Uterus (tissue), 2 donors: Measurements from ENCODE around the gene MICAL1.

ENCODE experiments used
- POLR2A ChIP-seq, 2 donors: fragments of 450-650 bp; IDR thresholded peaks; one replicate each; pipeline ENCODE4 v1.6.1; 2016; ENCODE audit warnings: antibody characterized with exemption in 2 of 2, mild to moderate bottlenecking in 1 of 2, moderate library complexity in 1 of 2
- TF ChIP-seq, protein P1 (sequence below), 4 experiments: fragments of 200-600 bp in 2 of 4; fragments of 450-650 bp in 2 of 4; sonication (generic) in 2 of 4; IDR thresholded peaks; one replicate each; pipeline ENCODE4 v1.5.1; 2016 to 2019; ENCODE audit warnings: antibody characterized with exemption in 4 of 4, mild to moderate bottlenecking in 2 of 4, moderate library complexity in 1 of 4

GRCh38 chr6:109436041-109436440 is 19.5 kb downstream of the MICAL1 start:
- TF ChIP-seq POLR2A (IDR thresholded peaks at IDR 0.05), result no peak
- TF ChIP-seq, protein P1, sequence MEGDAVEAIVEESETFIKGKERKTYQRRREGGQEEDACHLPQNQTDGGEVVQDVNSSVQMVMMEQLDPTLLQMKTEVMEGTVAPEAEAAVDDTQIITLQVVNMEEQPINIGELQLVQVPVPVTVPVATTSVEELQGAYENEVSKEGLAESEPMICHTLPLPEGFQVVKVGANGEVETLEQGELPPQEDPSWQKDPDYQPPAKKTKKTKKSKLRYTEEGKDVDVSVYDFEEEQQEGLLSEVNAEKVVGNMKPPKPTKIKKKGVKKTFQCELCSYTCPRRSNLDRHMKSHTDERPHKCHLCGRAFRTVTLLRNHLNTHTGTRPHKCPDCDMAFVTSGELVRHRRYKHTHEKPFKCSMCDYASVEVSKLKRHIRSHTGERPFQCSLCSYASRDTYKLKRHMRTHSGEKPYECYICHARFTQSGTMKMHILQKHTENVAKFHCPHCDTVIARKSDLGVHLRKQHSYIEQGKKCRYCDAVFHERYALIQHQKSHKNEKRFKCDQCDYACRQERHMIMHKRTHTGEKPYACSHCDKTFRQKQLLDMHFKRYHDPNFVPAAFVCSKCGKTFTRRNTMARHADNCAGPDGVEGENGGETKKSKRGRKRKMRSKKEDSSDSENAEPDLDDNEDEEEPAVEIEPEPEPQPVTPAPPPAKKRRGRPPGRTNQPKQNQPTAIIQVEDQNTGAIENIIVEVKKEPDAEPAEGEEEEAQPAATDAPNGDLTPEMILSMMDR (IDR thresholded peaks at IDR 0.05), result no peak
